Panc1 (cell line): ENCODE measurements around the gene NPAS2.

ENCODE experiments used
- POLR2AphosphoS5 ChIP-seq: IDR thresholded peaks from 2 replicates; pipeline ENCODE4 v1.6.1; 2012; ENCODE audit warnings: mild to moderate bottlenecking, low read depth, low read length, moderate library complexity
- TF ChIP-seq, protein P1 (sequence below): fragments of 450-650 bp; IDR thresholded peaks from 2 replicates; pipeline ENCODE4 v1.5.1; 2017; ENCODE audit warnings: mild to moderate bottlenecking
- TF ChIP-seq, protein P2 (sequence below), 2 experiments: IDR thresholded peaks; 2 replicates each; pipeline ENCODE4 v1.6.1; 2011 to 2012; ENCODE audit warnings: low read depth in 2 of 2, control low read depth in 1 of 2, low read length in 1 of 2, mild to moderate bottlenecking in 1 of 2, moderate library complexity in 1 of 2; ENCODE audit not compliant: insufficient read depth in 1 of 2

GRCh38 chr2:100814453-100814852, 5.5 kb upstream of the NPAS2 start:
- TF ChIP-seq, protein P1, sequence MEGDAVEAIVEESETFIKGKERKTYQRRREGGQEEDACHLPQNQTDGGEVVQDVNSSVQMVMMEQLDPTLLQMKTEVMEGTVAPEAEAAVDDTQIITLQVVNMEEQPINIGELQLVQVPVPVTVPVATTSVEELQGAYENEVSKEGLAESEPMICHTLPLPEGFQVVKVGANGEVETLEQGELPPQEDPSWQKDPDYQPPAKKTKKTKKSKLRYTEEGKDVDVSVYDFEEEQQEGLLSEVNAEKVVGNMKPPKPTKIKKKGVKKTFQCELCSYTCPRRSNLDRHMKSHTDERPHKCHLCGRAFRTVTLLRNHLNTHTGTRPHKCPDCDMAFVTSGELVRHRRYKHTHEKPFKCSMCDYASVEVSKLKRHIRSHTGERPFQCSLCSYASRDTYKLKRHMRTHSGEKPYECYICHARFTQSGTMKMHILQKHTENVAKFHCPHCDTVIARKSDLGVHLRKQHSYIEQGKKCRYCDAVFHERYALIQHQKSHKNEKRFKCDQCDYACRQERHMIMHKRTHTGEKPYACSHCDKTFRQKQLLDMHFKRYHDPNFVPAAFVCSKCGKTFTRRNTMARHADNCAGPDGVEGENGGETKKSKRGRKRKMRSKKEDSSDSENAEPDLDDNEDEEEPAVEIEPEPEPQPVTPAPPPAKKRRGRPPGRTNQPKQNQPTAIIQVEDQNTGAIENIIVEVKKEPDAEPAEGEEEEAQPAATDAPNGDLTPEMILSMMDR, result no peak
- TF ChIP-seq POLR2AphosphoS5, result no peak
- TF ChIP-seq, protein P2, sequence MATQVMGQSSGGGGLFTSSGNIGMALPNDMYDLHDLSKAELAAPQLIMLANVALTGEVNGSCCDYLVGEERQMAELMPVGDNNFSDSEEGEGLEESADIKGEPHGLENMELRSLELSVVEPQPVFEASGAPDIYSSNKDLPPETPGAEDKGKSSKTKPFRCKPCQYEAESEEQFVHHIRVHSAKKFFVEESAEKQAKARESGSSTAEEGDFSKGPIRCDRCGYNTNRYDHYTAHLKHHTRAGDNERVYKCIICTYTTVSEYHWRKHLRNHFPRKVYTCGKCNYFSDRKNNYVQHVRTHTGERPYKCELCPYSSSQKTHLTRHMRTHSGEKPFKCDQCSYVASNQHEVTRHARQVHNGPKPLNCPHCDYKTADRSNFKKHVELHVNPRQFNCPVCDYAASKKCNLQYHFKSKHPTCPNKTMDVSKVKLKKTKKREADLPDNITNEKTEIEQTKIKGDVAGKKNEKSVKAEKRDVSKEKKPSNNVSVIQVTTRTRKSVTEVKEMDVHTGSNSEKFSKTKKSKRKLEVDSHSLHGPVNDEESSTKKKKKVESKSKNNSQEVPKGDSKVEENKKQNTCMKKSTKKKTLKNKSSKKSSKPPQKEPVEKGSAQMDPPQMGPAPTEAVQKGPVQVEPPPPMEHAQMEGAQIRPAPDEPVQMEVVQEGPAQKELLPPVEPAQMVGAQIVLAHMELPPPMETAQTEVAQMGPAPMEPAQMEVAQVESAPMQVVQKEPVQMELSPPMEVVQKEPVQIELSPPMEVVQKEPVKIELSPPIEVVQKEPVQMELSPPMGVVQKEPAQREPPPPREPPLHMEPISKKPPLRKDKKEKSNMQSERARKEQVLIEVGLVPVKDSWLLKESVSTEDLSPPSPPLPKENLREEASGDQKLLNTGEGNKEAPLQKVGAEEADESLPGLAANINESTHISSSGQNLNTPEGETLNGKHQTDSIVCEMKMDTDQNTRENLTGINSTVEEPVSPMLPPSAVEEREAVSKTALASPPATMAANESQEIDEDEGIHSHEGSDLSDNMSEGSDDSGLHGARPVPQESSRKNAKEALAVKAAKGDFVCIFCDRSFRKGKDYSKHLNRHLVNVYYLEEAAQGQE (IDR thresholded peaks at IDR 0.05; ENCODE audit: insufficient read depth in 1 of 2, low read depth in 2 of 2, low read length in 1 of 2), result no peak
